Measurements from ENCODE around the gene ETV4.

DNA sequence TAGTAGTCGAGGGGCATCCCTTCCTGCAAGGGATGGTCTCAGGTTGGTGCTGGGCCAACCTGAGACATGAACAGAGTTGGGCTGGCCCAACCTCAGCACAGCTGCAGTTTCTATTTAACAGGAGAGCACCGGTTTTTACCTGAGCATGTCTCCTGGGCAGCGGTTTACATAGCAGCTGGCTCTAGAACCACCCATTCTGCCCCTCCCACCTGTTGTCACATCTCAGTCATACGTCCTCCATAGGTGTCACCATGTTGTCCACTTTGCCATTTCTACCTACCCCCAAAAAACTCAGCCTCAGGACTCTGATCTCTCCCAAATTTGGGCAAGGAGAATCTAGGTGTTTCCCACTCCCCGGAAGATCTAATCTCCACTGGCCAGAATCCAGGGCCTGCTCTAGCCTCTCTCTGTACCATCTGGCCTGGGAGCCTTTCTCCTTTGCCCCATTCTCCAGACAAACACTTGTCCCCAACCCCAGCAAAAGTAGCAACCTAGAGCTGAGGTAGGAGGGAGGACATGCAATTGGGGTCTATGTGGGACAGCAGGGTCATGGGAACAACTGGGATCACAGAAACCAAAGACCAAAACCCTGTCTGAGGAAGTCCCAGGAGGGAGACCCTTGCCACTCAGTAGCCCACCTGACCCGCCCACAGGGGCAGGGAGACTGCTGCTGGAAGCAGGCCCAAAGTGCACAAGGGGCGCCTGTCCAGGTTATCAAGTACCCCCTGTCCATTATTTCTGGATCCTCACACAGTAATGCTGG, 19.1 kb downstream of the ETV4 start:
- no peak for TF ChIP-seq EZH2 (IDR thresholded peaks at IDR 0.05)
- TF ChIP-seq, protein P1, sequence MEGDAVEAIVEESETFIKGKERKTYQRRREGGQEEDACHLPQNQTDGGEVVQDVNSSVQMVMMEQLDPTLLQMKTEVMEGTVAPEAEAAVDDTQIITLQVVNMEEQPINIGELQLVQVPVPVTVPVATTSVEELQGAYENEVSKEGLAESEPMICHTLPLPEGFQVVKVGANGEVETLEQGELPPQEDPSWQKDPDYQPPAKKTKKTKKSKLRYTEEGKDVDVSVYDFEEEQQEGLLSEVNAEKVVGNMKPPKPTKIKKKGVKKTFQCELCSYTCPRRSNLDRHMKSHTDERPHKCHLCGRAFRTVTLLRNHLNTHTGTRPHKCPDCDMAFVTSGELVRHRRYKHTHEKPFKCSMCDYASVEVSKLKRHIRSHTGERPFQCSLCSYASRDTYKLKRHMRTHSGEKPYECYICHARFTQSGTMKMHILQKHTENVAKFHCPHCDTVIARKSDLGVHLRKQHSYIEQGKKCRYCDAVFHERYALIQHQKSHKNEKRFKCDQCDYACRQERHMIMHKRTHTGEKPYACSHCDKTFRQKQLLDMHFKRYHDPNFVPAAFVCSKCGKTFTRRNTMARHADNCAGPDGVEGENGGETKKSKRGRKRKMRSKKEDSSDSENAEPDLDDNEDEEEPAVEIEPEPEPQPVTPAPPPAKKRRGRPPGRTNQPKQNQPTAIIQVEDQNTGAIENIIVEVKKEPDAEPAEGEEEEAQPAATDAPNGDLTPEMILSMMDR (IDR thresholded peaks at IDR 0.05) = no peak

Data from neural progenitor cell (in vitro differentiated cells).